Measurements from ENCODE around the gene AAK1. TPM values are rescaled to one million over a fixed set of nuclear protein-coding genes. Genes with fewer than 3 reads are reported as not detected.

AAK1 gene
- total RNA-seq, 1 donor from 2014 or later: 68.2 TPM

DNA sequence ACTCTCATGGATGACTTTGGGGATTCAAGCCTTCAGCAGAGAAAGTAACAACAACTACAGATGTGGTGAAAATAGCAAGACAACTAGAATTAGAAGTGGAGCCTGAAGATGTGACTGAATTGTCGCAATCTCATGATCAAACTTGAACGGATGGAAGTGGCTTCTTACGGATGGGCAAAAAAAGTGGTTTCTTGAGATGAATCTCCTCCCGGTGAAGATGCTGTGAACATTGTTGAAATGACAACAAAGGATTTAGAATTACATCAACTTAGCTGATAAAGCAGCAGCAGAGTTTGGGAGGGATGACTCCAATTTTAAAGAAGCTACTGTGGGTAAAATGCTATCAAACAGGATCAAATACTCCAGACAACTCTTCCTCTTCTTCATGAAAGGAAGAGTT lies 43.1 kb downstream of the AAK1 start:
- Mint-ChIP-seq H3K36me3 (ENCODE audit: unreplicated experiment) (peaks cover under 1% of the 10 kb centered on the region), H3K4me3 (ENCODE audit: unreplicated experiment) (no peak overlapping the region), H3K9me3 (ENCODE audit: unreplicated experiment) (no peaks in the 10 kb centered on the region), H3K27me3 (ENCODE audit: unreplicated experiment) (peaks cover 1% of the 10 kb centered on the region), H3K27ac (ENCODE audit: unreplicated experiment) (no peak overlapping the region), H3K4me1 (ENCODE audit: low read depth, unreplicated experiment) (no peaks in the 10 kb centered on the region)
- DNase-seq: no peak
- TF ChIP-seq CTCF (IDR thresholded peaks at IDR 0.05; ENCODE audit: partially characterized antibody, unreplicated experiment): no peak

GRCh38 chr2:69597843-69598610 lies 45.5 kb downstream of the AAK1 start:
- Mint-ChIP-seq H3K36me3 (ENCODE audit: unreplicated experiment) (no peaks in the 10 kb centered on the region), H3K27ac (ENCODE audit: unreplicated experiment) (no peak overlapping the region), H3K9me3 (ENCODE audit: unreplicated experiment) (no peaks in the 10 kb centered on the region), H3K27me3 (ENCODE audit: unreplicated experiment) (peaks cover 2% of the 10 kb centered on the region), H3K4me3 (ENCODE audit: unreplicated experiment) (no peak overlapping the region), H3K4me1 (ENCODE audit: low read depth, unreplicated experiment) (peaks cover 7% of the 10 kb centered on the region)
- no peak for DNase-seq
- TF ChIP-seq CTCF (IDR thresholded peaks at IDR 0.05; ENCODE audit: partially characterized antibody, unreplicated experiment): no peak

DNA sequence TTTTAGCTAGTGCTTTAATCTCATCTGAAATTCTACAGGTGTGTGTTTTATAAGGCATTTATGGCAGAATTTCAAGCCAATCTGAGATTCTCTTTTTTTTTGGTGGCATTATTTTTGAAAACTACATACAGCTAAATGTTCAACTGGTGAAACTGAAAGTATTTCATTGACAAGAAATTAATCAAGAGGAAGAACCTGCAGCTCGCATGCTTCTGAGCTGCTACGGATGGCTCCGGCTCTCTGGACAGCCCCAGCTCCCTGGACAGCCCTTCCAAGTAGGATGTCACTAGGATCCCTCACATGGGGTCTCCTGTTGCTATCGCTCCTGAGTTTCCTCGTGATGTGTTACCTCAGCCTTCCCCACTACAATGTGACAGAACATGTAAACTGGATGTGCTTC lies 46.4 kb downstream of the AAK1 start:
- Mint-ChIP-seq H3K36me3 (ENCODE audit: unreplicated experiment) (no peaks in the 10 kb centered on the region), H3K27ac (ENCODE audit: unreplicated experiment) (no peak overlapping the region), H3K27me3 (ENCODE audit: unreplicated experiment) (peaks cover 2% of the 10 kb centered on the region), H3K4me1 (ENCODE audit: low read depth, unreplicated experiment) (peaks cover 7% of the 10 kb centered on the region), H3K4me3 (ENCODE audit: unreplicated experiment) (no peak overlapping the region), H3K9me3 (ENCODE audit: unreplicated experiment) (no peaks in the 10 kb centered on the region)
- no peak for TF ChIP-seq CTCF (IDR thresholded peaks at IDR 0.05; ENCODE audit: partially characterized antibody, unreplicated experiment)
- no peak for DNase-seq

GRCh38 chr2:69594341-69594740 lies 49.2 kb downstream of the AAK1 start:
- Mint-ChIP-seq H3K4me1 (ENCODE audit: low read depth, unreplicated experiment) (peaks cover 7% of the 10 kb centered on the region), H3K4me3 (ENCODE audit: unreplicated experiment) (no peak overlapping the region), H3K27ac (ENCODE audit: unreplicated experiment) (no peak overlapping the region), H3K27me3 (ENCODE audit: unreplicated experiment) (peaks cover 2% of the 10 kb centered on the region), H3K9me3 (ENCODE audit: unreplicated experiment) (no peaks in the 10 kb centered on the region), H3K36me3 (ENCODE audit: unreplicated experiment) (no peaks in the 10 kb centered on the region)
- DNase-seq: no peak
- TF ChIP-seq CTCF (IDR thresholded peaks at IDR 0.05; ENCODE audit: partially characterized antibody, unreplicated experiment): no peak

- no peak for TF ChIP-seq CTCF (IDR thresholded peaks at IDR 0.05; ENCODE audit: partially characterized antibody, unreplicated experiment)
- Mint-ChIP-seq H3K4me3 (ENCODE audit: unreplicated experiment) (no peak overlapping the region), H3K27ac (ENCODE audit: unreplicated experiment) (no peak overlapping the region), H3K9me3 (ENCODE audit: unreplicated experiment) (no peaks in the 10 kb centered on the region), H3K27me3 (ENCODE audit: unreplicated experiment) (peaks cover 2% of the 10 kb centered on the region), H3K4me1 (ENCODE audit: low read depth, unreplicated experiment) (peaks cover 7% of the 10 kb centered on the region), H3K36me3 (ENCODE audit: unreplicated experiment) (no peaks in the 10 kb centered on the region)
- DNase-seq: no peak
Measured at GRCh38 chr2:69592511-69592910, 51.0 kb downstream of the AAK1 start.
